ENCODE results near the gene HCAR1.
"Not testable (repeated sequence)": the region's sequence is repeated elsewhere in the genome, so short reads cannot be mapped to it uniquely, and the experiment has no call there.

HCAR1 gene

GRCh38 chr12:122684297-122684813, 46.3 kb downstream of the HCAR1 start:
- no peak overlapping the region for H2AFZ ChIP-seq (ENCODE audit: low read depth, low read length)
- no peak for DNase-seq
- no peaks in the 10 kb centered on the region for H3K9me3 ChIP-seq (ENCODE audit: insufficient read depth, low read length, severe bottlenecking)
- H3K4me1 ChIP-seq (ENCODE audit: insufficient read depth, low read length): no peaks in the 10 kb centered on the region
- H3K9ac ChIP-seq (ENCODE audit: low read depth, low read length): no peak overlapping the region
- no peak overlapping the region for H3K4me3 ChIP-seq (ENCODE audit: low read depth in 1 of 2, low read length in 2 of 2)
- no peaks in the 10 kb centered on the region for H3K27me3 ChIP-seq (ENCODE audit: insufficient read depth, low read length, poor library complexity)
- H4K20me1 ChIP-seq (ENCODE audit: insufficient read depth, low read length): no peaks in the 10 kb centered on the region
- H3K4me2 ChIP-seq (ENCODE audit: insufficient read depth, low read length): no peak overlapping the region
- H3K27ac ChIP-seq (ENCODE audit: low read length): no peak overlapping the region
- no peak for ATAC-seq (ENCODE audit: insufficient read depth, low read depth)
- no peak for TF ChIP-seq EZH2 (IDR thresholded peaks at IDR 0.05; ENCODE audit: borderline replicate concordance, low read depth, low read length, severe bottlenecking)
- TF ChIP-seq, protein P1, sequence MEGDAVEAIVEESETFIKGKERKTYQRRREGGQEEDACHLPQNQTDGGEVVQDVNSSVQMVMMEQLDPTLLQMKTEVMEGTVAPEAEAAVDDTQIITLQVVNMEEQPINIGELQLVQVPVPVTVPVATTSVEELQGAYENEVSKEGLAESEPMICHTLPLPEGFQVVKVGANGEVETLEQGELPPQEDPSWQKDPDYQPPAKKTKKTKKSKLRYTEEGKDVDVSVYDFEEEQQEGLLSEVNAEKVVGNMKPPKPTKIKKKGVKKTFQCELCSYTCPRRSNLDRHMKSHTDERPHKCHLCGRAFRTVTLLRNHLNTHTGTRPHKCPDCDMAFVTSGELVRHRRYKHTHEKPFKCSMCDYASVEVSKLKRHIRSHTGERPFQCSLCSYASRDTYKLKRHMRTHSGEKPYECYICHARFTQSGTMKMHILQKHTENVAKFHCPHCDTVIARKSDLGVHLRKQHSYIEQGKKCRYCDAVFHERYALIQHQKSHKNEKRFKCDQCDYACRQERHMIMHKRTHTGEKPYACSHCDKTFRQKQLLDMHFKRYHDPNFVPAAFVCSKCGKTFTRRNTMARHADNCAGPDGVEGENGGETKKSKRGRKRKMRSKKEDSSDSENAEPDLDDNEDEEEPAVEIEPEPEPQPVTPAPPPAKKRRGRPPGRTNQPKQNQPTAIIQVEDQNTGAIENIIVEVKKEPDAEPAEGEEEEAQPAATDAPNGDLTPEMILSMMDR (IDR thresholded peaks at IDR 0.05; ENCODE audit: borderline replicate concordance, extremely low read depth, low read length, poor library complexity, severe bottlenecking): no peak
- no peaks in the 10 kb centered on the region for H3K79me2 ChIP-seq (ENCODE audit: insufficient read depth, low read length)
- no peaks in the 10 kb centered on the region for H3K36me3 ChIP-seq (ENCODE audit: insufficient read depth, low read length)

DNA sequence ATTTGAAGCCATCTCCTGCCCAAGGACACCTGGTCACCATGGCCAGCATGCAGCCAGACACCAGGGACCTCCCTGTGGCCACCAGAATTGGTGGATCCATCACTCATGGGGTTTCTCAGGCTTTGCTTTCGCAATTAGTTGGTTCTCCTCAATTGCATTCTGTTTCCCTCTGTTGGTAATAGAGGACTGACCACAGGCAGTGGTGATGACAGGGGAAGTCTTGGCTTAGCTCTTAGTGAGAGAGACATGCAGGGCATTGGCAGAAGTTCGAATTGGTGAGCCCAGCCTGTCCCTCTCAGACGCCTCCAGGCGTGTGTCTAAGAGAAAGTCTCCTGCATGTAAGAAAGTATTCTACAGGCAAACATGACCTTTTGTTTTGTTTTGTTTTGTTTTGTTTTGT, 48.8 kb downstream of the HCAR1 start:
- Histone ChIP-seq H4K20me1 (ENCODE audit: insufficient read depth, low read length) (no peaks in the 10 kb centered on the region), H3K4me2 (ENCODE audit: insufficient read depth, low read length) (no peak overlapping the region), H3K79me2 (ENCODE audit: insufficient read depth, low read length) (no peaks in the 10 kb centered on the region), H3K27ac (ENCODE audit: low read length) (no peak overlapping the region), H3K36me3 (ENCODE audit: insufficient read depth, low read length) (no peaks in the 10 kb centered on the region), H2AFZ (ENCODE audit: low read depth, low read length) (no peak overlapping the region), H3K9me3 (ENCODE audit: insufficient read depth, low read length, severe bottlenecking) (no peaks in the 10 kb centered on the region), H3K4me1 (ENCODE audit: insufficient read depth, low read length) (no peaks in the 10 kb centered on the region), H3K9ac (ENCODE audit: low read depth, low read length) (no peak overlapping the region), H3K27me3 (ENCODE audit: insufficient read depth, low read length, poor library complexity) (no peaks in the 10 kb centered on the region), H3K4me3 (ENCODE audit: low read depth in 1 of 2, low read length in 2 of 2) (no peak overlapping the region)
- no peak for DNase-seq
- TF ChIP-seq EZH2 (IDR thresholded peaks at IDR 0.05; ENCODE audit: borderline replicate concordance, low read depth, low read length, severe bottlenecking): no peak
- TF ChIP-seq, protein P1 (IDR thresholded peaks at IDR 0.05; ENCODE audit: borderline replicate concordance, extremely low read depth, low read length, poor library complexity, severe bottlenecking): no peak
- no peak for ATAC-seq (ENCODE audit: insufficient read depth, low read depth)

DNA sequence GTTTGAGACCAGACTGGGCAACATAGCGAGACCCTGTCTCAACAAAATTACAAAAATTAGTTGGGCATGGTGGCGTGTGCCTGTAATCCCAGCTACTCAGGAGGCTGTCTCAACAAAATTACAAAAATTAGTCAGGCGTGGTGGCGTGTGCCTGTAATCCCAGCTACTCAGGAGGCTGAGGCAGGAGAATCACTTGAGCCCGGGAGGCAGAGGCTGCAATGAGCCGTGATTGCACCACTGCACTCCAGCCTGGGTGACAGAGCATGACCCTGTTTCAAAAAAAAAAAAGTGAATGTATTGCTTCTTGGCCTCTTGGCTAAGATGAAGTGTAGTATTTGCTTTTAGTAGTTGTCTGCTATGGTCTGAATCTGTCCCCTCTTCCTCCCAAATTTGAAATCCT, 49.7 kb downstream of the HCAR1 start:
- not testable (repeated sequence) for H3K79me2 ChIP-seq (ENCODE audit: insufficient read depth, low read length); H3K4me3 ChIP-seq (ENCODE audit: low read depth in 1 of 2, low read length in 2 of 2); H3K9me3 ChIP-seq (ENCODE audit: insufficient read depth, low read length, severe bottlenecking); H3K27ac ChIP-seq (ENCODE audit: low read length); H2AFZ ChIP-seq (ENCODE audit: low read depth, low read length); DNase-seq; ATAC-seq (ENCODE audit: insufficient read depth, low read depth); H3K36me3 ChIP-seq (ENCODE audit: insufficient read depth, low read length); H4K20me1 ChIP-seq (ENCODE audit: insufficient read depth, low read length); H3K27me3 ChIP-seq (ENCODE audit: insufficient read depth, low read length, poor library complexity); H3K4me1 ChIP-seq (ENCODE audit: insufficient read depth, low read length); H3K9ac ChIP-seq (ENCODE audit: low read depth, low read length); H3K4me2 ChIP-seq (ENCODE audit: insufficient read depth, low read length)

DNA sequence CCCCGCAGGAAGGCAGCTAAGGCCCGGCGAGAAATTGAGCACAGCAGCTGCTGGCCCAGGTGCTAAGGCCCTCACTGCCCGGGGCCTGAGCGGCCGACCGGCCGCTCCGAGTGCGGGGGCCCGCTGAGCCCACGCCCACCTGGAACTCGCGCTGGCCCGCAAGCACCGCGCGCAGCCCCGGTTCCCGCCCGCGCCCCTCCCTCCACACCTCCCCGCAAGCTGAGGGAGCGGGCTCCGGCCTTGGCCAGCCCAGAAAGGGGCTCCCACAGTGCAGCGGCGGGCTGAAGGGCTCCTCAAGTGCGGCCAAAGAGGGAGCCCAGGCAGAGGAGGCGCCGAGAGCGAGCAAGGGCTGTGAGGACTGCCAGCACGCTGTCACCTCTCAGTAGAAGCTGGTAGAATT, 53.9 kb downstream of the HCAR1 start:
- not testable (repeated sequence) for H3K36me3 ChIP-seq (ENCODE audit: insufficient read depth, low read length); H4K20me1 ChIP-seq (ENCODE audit: insufficient read depth, low read length); H3K4me3 ChIP-seq (ENCODE audit: low read depth in 1 of 2, low read length in 2 of 2); H3K27ac ChIP-seq (ENCODE audit: low read length); H3K27me3 ChIP-seq (ENCODE audit: insufficient read depth, low read length, poor library complexity); H2AFZ ChIP-seq (ENCODE audit: low read depth, low read length); ATAC-seq (ENCODE audit: insufficient read depth, low read depth); H3K4me2 ChIP-seq (ENCODE audit: insufficient read depth, low read length); H3K9me3 ChIP-seq (ENCODE audit: insufficient read depth, low read length, severe bottlenecking); H3K9ac ChIP-seq (ENCODE audit: low read depth, low read length); H3K79me2 ChIP-seq (ENCODE audit: insufficient read depth, low read length); DNase-seq; H3K4me1 ChIP-seq (ENCODE audit: insufficient read depth, low read length)

All from DND-41 (cell line).